ENCODE data around the gene GSX1. TPM values are rescaled to one million over a fixed set of nuclear protein-coding genes. Genes with fewer than 3 reads are reported as not detected.

The GSX1 gene
- total RNA-seq, 2 experiments from 2014 or later, result not detected

DNA sequence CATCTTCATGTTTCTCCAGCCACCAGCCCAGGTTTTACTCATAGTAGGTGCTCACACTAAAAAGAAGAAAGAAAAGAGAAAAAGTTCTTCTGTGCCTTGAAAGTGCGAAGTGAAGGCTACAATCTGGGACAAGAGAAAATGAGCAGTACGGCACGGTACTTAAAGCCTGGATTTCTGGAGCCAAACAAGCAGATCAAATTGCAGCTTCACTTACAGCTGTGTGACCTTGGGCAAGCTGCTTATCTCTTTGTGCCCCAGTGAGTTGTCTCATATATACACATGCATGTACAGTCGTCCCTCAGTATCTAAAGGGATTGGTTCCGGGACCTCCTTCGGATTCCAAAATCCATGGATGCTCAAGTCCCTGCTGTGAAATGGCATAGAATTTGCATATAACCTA is 41.8 kb downstream of the GSX1 start:
- Mint-ChIP-seq H3K4me1 (ENCODE audit: low read depth) (peaks cover 4% of the 10 kb centered on the region), H3K27me3 (peaks cover 41% of the 10 kb centered on the region), H3K27ac (no peak overlapping the region), H3K36me3 (ENCODE audit: low read depth) (no peaks in the 10 kb centered on the region), H3K4me3 (no peak overlapping the region), H3K9me3 (no peaks in the 10 kb centered on the region)
- ChIA-PET POLR2A (no interaction called here), CTCF (interaction anchor here (1.5 to 3.3 kb wide), 2 partner anchors 8 to 120 kb away, joined by 5 to 16 read pairs; no protein-coding TSS in a partner anchor)
- no peak for ATAC-seq
- no peak for DNase-seq
- TF ChIP-seq CTCF (IDR thresholded peaks at IDR 0.05), result no peak
- intact Hi-C loops (cut with micrococcal nuclease), result loop anchor here (5.0 kb wide), 1 partner anchor 118 kb away; no protein-coding TSS in a partner anchor

DNA sequence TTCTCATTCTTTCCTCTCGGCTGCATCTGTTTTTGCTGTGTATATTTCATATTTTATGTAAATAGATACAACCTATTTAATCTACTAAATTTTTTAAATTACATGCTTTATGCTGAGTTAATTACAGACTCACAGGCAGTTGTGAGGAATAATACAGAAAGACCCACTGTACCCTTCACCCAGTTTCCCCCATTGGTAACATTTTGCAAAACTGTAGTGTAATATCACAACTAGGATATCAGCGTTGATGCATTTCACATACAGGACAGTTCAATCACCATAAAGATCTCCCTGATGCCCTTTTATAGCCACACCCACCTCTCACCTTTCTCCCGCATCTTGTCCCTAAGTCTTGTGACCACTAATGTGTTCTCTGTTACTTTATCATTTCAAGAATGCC is 43.5 kb downstream of the GSX1 start:
- ATAC-seq, result no peak
- ChIA-PET POLR2A (no interaction called here), CTCF (interaction anchor here (1.0 to 3.3 kb wide), 2 partner anchors 10 to 460 kb away, joined by 3 to 16 read pairs; no protein-coding TSS in a partner anchor)
- intact Hi-C loops (cut with micrococcal nuclease), result no loop called here
- TF ChIP-seq CTCF (IDR thresholded peaks at IDR 0.05), result no peak
- no peak overlapping the region for H3K27ac Mint-ChIP-seq
- no peaks in the 10 kb centered on the region for H3K4me1 Mint-ChIP-seq (ENCODE audit: low read depth)
- H3K27me3 Mint-ChIP-seq, result peaks cover 31% of the 10 kb centered on the region
- DNase-seq, result no peak
- no peaks in the 10 kb centered on the region for H3K9me3 Mint-ChIP-seq
- no peaks in the 10 kb centered on the region for H3K36me3 Mint-ChIP-seq (ENCODE audit: low read depth)
- H3K4me3 Mint-ChIP-seq, result no peak overlapping the region

DNA sequence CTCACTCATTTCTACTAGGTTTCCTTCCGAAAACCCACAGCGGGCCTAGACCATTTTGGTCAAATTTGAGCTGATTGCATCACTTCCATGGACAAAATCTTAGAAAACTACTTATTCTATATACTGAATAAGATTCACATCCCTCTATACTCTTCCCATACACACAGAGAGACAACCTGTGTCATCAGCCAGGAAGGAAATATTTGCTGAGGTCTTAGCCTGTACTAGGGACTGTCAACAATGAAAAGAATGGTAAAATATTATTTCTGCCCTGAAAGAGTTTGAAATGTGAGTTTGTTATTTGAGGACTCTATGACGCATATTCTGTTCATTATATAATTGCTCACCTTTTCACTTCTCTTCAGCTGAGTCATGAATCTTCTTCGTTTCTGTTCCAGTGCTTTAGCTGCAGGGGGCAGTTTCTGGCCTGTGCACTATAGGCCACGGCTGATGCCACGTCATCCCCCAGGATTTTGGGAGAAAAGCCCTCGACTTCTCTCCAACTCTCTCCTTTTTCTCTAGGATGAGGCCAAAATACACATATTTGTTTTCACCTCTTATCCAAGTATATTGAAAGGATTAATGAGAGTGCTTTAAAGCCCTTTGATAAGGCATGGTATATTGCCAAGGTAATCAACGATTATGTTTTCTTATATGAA is 47.7 kb downstream of the GSX1 start:
- Mint-ChIP-seq H3K36me3 (ENCODE audit: low read depth) (no peaks in the 10 kb centered on the region), H3K27ac (no peak overlapping the region), H3K4me3 (no peak overlapping the region), H3K27me3 (peaks cover 28% of the 10 kb centered on the region), H3K9me3 (no peaks in the 10 kb centered on the region), H3K4me1 (ENCODE audit: low read depth) (no peaks in the 10 kb centered on the region)
- intact Hi-C loops (cut with micrococcal nuclease), result no loop called here
- ChIA-PET CTCF (interaction anchor here (1.4 to 6.4 kb wide), 4 partner anchors 11 to 481 kb away, joined by 3 to 33 read pairs (median 6); no protein-coding TSS in a partner anchor), POLR2A (no interaction called here)
- no peak for DNase-seq
- TF ChIP-seq CTCF (IDR thresholded peaks at IDR 0.05), result no peak
- no peak for ATAC-seq

- Mint-ChIP-seq H3K4me3 (no peak overlapping the region), H3K4me1 (ENCODE audit: low read depth) (no peaks in the 10 kb centered on the region), H3K9me3 (no peaks in the 10 kb centered on the region), H3K27ac (no peak overlapping the region), H3K27me3 (peaks cover 25% of the 10 kb centered on the region), H3K36me3 (ENCODE audit: low read depth) (no peaks in the 10 kb centered on the region)
- CTCF ChIA-PET, result interaction anchor here (2.3 to 6.4 kb wide), 2 partner anchors 13 to 16 kb away, joined by 8 to 33 read pairs; no protein-coding TSS in a partner anchor
- POLR2A ChIA-PET, result no interaction called here
- ATAC-seq, result no peak
- DNase-seq, result no peak
- TF ChIP-seq CTCF (IDR thresholded peaks at IDR 0.05), result no peak
- intact Hi-C loops (cut with micrococcal nuclease), result no loop called here
Observed at GRCh38 chr13:27842571-27842970, 50.3 kb downstream of the GSX1 start.

Other genes with a start within 250 kb of the GSX1 start
- 1 to 10 TPM; 4.5 to 4.6 TPM for gene LNX2, start 172.0 kb upstream of the GSX1 start, total RNA-seq
- 100 to 1,000 TPM; 191 to 198 TPM for gene POLR1D, start 170.6 kb upstream of the GSX1 start, total RNA-seq
- not detected for gene PDX1, start 127.5 kb downstream of the GSX1 start, total RNA-seq
- gene CDX2, start 176.8 kb downstream of the GSX1 start, total RNA-seq, result not detected
- gene URAD, start 196.2 kb downstream of the GSX1 start, total RNA-seq, result not detected